Right lobe of liver (tissue), 4 donors: ENCODE results near the gene ACTN4.

Source experiments
- POLR2A ChIP-seq: fragments of 450-650 bp; IDR thresholded peaks from one replicate; pipeline ENCODE4 v1.6.1; 2017; ENCODE audit warnings: antibody characterized with exemption, mild to moderate bottlenecking
- TF ChIP-seq, protein P1 (sequence below), 4 donors: fragments of 200-600 bp in 3 of 4; fragments of 450-650 bp in 1 of 4; IDR thresholded peaks; one replicate each; pipeline versions ENCODE4 v1.5.1 to v1.8.0; 2016 to 2022; ENCODE audit warnings: antibody characterized with exemption in 4 of 4, mild to moderate bottlenecking in 2 of 4
- donor health status: DM: no; HTN: no; CAD: no.
- donor health status: DM: no; HTN: no; CAD: no.
- donor health status: DM: no; HTN: yes; CAD: no.

DNA sequence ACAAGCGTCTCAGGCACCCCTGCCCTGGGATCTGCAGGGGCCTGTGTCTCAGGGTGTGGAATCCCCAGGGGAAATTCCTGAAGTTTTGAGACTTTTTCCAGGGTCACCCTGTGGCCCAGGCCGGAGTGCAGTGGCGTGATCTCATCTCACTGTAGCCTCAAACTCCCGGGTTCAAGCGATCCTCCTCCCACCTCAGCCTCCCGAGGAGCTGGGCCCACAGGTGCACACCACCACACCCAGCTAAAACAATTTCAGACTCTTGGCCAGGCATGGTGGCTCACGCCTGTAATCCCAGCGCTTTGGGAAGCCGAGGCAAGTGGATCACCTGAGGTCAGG is 92.8 kb downstream of the ACTN4 start:
- TF ChIP-seq, protein P1, sequence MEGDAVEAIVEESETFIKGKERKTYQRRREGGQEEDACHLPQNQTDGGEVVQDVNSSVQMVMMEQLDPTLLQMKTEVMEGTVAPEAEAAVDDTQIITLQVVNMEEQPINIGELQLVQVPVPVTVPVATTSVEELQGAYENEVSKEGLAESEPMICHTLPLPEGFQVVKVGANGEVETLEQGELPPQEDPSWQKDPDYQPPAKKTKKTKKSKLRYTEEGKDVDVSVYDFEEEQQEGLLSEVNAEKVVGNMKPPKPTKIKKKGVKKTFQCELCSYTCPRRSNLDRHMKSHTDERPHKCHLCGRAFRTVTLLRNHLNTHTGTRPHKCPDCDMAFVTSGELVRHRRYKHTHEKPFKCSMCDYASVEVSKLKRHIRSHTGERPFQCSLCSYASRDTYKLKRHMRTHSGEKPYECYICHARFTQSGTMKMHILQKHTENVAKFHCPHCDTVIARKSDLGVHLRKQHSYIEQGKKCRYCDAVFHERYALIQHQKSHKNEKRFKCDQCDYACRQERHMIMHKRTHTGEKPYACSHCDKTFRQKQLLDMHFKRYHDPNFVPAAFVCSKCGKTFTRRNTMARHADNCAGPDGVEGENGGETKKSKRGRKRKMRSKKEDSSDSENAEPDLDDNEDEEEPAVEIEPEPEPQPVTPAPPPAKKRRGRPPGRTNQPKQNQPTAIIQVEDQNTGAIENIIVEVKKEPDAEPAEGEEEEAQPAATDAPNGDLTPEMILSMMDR (IDR thresholded peaks at IDR 0.05) = no peak
- TF ChIP-seq POLR2A = no peak
